Activated CD4-positive, alpha-beta T cell treated with anti-CD3 and anti-CD28 coated beads, Interleukin-2, amount 10 ng/mL, durations not matched to agents 24 days and 14 days (primary cell): Measurements from ENCODE around the gene ODF4. TPM values are rescaled to one million over a fixed set of nuclear protein-coding genes. Genes with fewer than 3 reads are reported as not detected.
"Not testable (repeated sequence)": the region's sequence is repeated elsewhere in the genome, so short reads cannot be mapped to it uniquely, and the experiment has no call there.

ENCODE experiments used
- DNase-seq: peaks from one replicate; pipeline ENCODE4 v3.0.0; 2022
- H3K27ac Mint-ChIP-seq: one replicate; pipeline ENCODE4 v1.8.0; 2022; ENCODE audit warnings: mild to moderate bottlenecking, mixed read lengths
- H3K27me3 Mint-ChIP-seq: one replicate; pipeline ENCODE4 v1.8.0; 2022; ENCODE audit warnings: mixed read lengths
- H3K36me3 Mint-ChIP-seq: one replicate; pipeline ENCODE4 v1.8.0; 2022; ENCODE audit warnings: low read depth, mild to moderate bottlenecking, mixed read lengths
- H3K4me1 Mint-ChIP-seq: one replicate; pipeline ENCODE4 v1.8.0; 2021; ENCODE audit warnings: mixed read lengths
- H3K4me3 Mint-ChIP-seq: one replicate; pipeline ENCODE4 v1.8.0; 2022; ENCODE audit warnings: mild to moderate bottlenecking, moderate library complexity, mixed read lengths
- H3K9me3 Mint-ChIP-seq: one replicate; pipeline ENCODE4 v1.8.0; 2021; ENCODE audit warnings: mixed read lengths
- intact Hi-C: fragments of 100-400 bp; cut with micrococcal nuclease; formaldehyde crosslinking; loops from one replicate; pipeline ENCODE4 v1.15.1; 2023
- total RNA-seq: library from RNA; stranded (reverse); gene quantifications from 2 replicates; pipeline ENCODE4 v1.2.3, GENCODE V29; 2022

Gene ODF4
- total RNA-seq, 1 donor from 2014 or later = not detected

GRCh38 chr17:8338753-8339140, 893 bp upstream of the ODF4 start:
- no peak for DNase-seq
- Mint-ChIP-seq H3K4me3 (no peak overlapping the region), H3K27ac (no peak overlapping the region), H3K27me3 (peaks cover 9% of the 10 kb centered on the region), H3K36me3 (no peaks in the 10 kb centered on the region), H3K9me3 (no peaks in the 10 kb centered on the region), H3K4me1 (peaks cover 8% of the 10 kb centered on the region)
- intact Hi-C loops = no loop called here

DNA sequence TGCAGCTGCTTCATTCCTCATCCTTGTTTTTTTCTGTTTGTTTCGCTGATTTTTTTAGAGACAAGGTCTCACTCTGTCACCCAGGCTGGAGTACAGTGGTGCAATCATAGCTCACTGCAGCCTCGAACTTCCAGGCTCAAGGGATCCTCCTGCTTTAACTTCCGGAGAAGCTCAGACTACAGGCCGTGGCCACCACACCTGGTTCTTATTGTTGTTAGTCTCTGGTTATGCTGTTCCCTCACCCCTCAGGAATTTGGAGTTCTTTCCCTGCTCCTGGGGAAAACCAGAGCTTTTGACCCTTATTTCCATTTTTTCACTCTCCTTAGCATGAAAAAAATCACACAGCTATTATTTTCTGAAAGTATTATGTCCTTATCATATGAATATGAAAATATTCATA, 1.8 kb downstream of the ODF4 start:
- Mint-ChIP-seq H3K27ac (no peak overlapping the region), H3K36me3 (no peaks in the 10 kb centered on the region), H3K4me3 (no peak overlapping the region), H3K27me3 (peaks cover 21% of the 10 kb centered on the region), H3K4me1 (peaks cover 10% of the 10 kb centered on the region), H3K9me3 (no peaks in the 10 kb centered on the region)
- no peak for DNase-seq
- intact Hi-C loops = no loop called here

DNA sequence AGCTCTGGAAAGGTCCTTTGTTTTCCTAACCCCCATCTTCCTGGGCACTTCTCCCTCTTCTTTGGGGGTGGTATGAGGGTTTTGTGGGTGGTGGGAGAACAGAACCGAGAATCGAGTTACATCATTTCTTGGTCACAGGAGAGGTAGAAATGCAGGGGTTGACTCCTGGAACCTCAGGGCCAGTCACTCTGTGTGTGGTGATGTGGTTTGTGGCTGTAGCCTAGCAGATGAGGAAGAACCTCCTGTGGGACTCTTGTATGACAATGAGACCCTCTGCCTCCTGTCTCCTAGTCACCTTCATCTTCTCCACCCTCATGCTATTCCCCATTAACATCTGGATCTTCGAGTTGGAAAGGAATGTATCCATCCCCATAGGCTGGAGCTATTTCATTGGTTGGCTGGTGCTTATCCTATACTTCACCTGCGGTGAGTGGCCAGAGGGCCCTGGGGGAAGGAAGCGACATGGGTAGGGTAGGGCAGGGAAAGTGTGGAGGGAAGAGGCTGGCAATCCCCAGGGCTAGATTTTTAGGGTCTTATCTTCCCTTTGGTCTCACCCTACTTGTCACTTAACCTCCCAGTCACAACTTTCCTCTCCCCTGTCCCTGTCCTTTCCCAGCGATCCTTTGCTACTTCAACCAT, 5.5 kb downstream of the ODF4 start:
- DNase-seq = no peak
- peaks cover 26% of the 10 kb centered on the region for H3K27me3 Mint-ChIP-seq
- intact Hi-C loops = no loop called here
- no peaks in the 10 kb centered on the region for H3K36me3 Mint-ChIP-seq
- H3K9me3 Mint-ChIP-seq = no peaks in the 10 kb centered on the region
- H3K4me3 Mint-ChIP-seq = no peak overlapping the region
- no peak overlapping the region for H3K27ac Mint-ChIP-seq
- peaks cover 2% of the 10 kb centered on the region for H3K4me1 Mint-ChIP-seq

DNA sequence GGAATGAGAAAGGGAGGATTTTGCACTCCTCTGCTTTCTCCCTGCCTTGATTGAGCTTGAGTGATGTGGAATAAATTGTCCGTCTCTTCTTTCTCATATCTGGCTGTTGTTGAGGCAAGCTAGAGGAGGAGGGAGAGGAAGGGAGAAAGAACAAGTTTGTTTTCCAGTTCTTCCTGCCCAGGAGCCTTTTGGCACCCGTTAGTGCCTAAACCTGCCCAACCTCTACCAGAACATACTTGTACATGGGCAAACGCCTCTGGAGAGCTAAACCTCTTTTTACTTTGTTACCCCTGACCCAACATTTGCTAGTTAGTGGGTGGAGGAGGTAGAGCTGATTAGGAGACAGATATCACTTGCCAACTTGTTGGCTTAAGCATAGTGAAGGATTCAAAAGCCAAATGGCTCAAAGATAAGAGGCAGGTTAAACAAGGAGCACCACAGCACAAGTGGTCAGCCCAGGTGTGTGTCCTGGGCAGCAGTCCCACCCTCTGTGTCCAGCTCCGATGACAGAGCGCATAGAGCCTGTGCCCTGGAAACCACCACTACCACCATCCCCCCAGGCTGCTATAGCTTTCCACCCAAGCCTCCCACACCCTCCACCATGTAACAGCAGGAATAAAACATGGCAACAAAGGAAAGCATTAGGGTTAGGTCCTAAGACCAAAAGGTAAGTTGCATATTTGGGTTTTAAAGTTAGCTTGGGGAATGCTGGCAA, 6.5 kb downstream of the ODF4 start:
- no peak overlapping the region for H3K4me3 Mint-ChIP-seq
- H3K27me3 Mint-ChIP-seq = peaks cover 28% of the 10 kb centered on the region
- no peak for DNase-seq
- no peaks in the 10 kb centered on the region for H3K36me3 Mint-ChIP-seq
- intact Hi-C loops = no loop called here
- H3K9me3 Mint-ChIP-seq = no peaks in the 10 kb centered on the region
- H3K27ac Mint-ChIP-seq = no peak overlapping the region
- H3K4me1 Mint-ChIP-seq = peaks cover 2% of the 10 kb centered on the region

- H3K27ac Mint-ChIP-seq, DNase-seq, H3K4me1 Mint-ChIP-seq, intact Hi-C loops, H3K4me3 Mint-ChIP-seq, H3K36me3 Mint-ChIP-seq, H3K9me3 Mint-ChIP-seq: not testable (repeated sequence)
- H3K27me3 Mint-ChIP-seq = peaks cover 28% of the 10 kb centered on the region
These were observed 7.4 kb downstream of the ODF4 start for GRCh38 chr17:8347001-8347400.

GRCh38 chr17:8350339-8350738, 10.7 kb downstream of the ODF4 start:
- DNase-seq = no peak
- H3K27ac Mint-ChIP-seq = no peak overlapping the region
- H3K9me3 Mint-ChIP-seq = no peaks in the 10 kb centered on the region
- no peak overlapping the region for H3K4me3 Mint-ChIP-seq
- H3K27me3 Mint-ChIP-seq = peaks cover 24% of the 10 kb centered on the region
- no peaks in the 10 kb centered on the region for H3K36me3 Mint-ChIP-seq
- intact Hi-C loops = no loop called here
- H3K4me1 Mint-ChIP-seq = no peaks in the 10 kb centered on the region

- no peak overlapping the region for H3K4me3 Mint-ChIP-seq
- intact Hi-C loops = no loop called here
- H3K4me1 Mint-ChIP-seq = no peaks in the 10 kb centered on the region
- no peaks in the 10 kb centered on the region for H3K9me3 Mint-ChIP-seq
- peaks cover 4% of the 10 kb centered on the region for H3K27me3 Mint-ChIP-seq
- H3K27ac Mint-ChIP-seq = no peak overlapping the region
- H3K36me3 Mint-ChIP-seq = no peaks in the 10 kb centered on the region
- no peak for DNase-seq
These were observed 14.1 kb downstream of the ODF4 start for GRCh38 chr17:8353736-8354135.

GRCh38 chr17:8354236-8354635, 14.6 kb downstream of the ODF4 start:
- H3K27ac Mint-ChIP-seq = no peak overlapping the region
- no peak overlapping the region for H3K4me3 Mint-ChIP-seq
- intact Hi-C loops = no loop called here
- DNase-seq = no peak
- H3K4me1 Mint-ChIP-seq = no peaks in the 10 kb centered on the region
- peaks cover 4% of the 10 kb centered on the region for H3K27me3 Mint-ChIP-seq
- no peaks in the 10 kb centered on the region for H3K36me3 Mint-ChIP-seq
- H3K9me3 Mint-ChIP-seq = no peaks in the 10 kb centered on the region

DNA sequence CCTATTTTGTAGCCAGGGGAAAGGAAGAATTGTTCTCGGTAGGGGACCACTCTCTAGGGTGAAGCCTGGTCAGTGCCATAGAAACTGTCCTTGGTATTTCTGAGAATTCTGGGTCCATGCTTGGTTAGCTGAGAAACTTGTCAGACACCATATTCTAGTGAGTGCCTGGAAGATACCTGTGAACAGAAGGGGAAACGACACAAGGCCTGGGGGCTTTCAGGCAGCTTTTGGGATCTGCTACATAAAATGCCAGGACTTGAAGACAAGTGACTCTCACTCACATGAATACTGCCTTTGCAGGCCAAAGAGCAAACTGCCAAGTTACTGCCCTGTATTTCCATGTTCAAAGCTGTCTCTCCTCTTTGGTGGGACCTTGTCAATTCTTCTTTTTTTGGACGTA, 18.3 kb downstream of the ODF4 start:
- H3K4me3 Mint-ChIP-seq = no peak overlapping the region
- no peak overlapping the region for H3K27ac Mint-ChIP-seq
- no peak for DNase-seq
- peaks cover 2% of the 10 kb centered on the region for H3K27me3 Mint-ChIP-seq
- H3K36me3 Mint-ChIP-seq = no peaks in the 10 kb centered on the region
- peaks cover 4% of the 10 kb centered on the region for H3K4me1 Mint-ChIP-seq
- intact Hi-C loops = no loop called here
- no peaks in the 10 kb centered on the region for H3K9me3 Mint-ChIP-seq

DNA sequence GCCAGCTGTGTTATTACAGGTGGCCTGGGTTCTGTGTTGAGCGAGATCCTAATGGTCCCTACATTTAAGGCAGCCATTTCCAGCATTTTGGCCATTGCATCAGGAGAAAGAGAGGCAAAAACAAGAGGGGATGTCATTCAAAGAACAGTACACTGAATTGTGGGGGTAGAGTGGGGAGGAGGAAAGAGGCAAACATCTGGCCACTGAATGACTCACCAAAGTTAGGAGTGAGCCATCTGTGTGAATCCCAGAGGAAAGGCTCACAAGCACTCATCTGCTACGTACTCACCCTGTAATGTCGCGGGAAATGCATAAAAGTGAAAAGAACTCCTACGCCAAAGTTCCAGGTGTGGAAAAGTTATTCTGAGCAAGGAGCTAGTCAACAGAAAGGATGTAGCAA, 20.1 kb downstream of the ODF4 start:
- Mint-ChIP-seq H3K27ac (no peak overlapping the region), H3K4me3 (no peak overlapping the region), H3K9me3 (no peaks in the 10 kb centered on the region), H3K27me3 (peaks cover 2% of the 10 kb centered on the region), H3K4me1 (peaks cover 4% of the 10 kb centered on the region), H3K36me3 (no peaks in the 10 kb centered on the region)
- intact Hi-C loops = no loop called here
- no peak for DNase-seq

- Mint-ChIP-seq H3K27ac (no peak overlapping the region), H3K36me3 (no peaks in the 10 kb centered on the region), H3K27me3 (peaks cover 2% of the 10 kb centered on the region), H3K9me3 (no peaks in the 10 kb centered on the region), H3K4me1 (peaks cover 4% of the 10 kb centered on the region), H3K4me3 (no peak overlapping the region)
- no peak for DNase-seq
- intact Hi-C loops = no loop called here
These were observed 20.6 kb downstream of the ODF4 start for GRCh38 chr17:8360260-8360659.

GRCh38 chr17:8360751-8361150, 21.1 kb downstream of the ODF4 start:
- DNase-seq = no peak
- no peaks in the 10 kb centered on the region for H3K36me3 Mint-ChIP-seq

GRCh38 chr17:8362651-8363332, 23.2 kb downstream of the ODF4 start:
- H3K27me3 Mint-ChIP-seq = no peaks in the 10 kb centered on the region
- H3K4me1 Mint-ChIP-seq = peaks cover 4% of the 10 kb centered on the region
- H3K27ac Mint-ChIP-seq = no peak overlapping the region
- DNase-seq = no peak
- intact Hi-C loops = no loop called here
- no peaks in the 10 kb centered on the region for H3K36me3 Mint-ChIP-seq
- H3K4me3 Mint-ChIP-seq = no peak overlapping the region
- no peaks in the 10 kb centered on the region for H3K9me3 Mint-ChIP-seq

More at GRCh38 chr17:8360751-8361150, 21.1 kb downstream of the ODF4 start:
- H3K9me3 Mint-ChIP-seq = no peaks in the 10 kb centered on the region
- intact Hi-C loops = no loop called here
- peaks cover 4% of the 10 kb centered on the region for H3K4me1 Mint-ChIP-seq
- H3K27me3 Mint-ChIP-seq = no peaks in the 10 kb centered on the region
- no peak overlapping the region for H3K27ac Mint-ChIP-seq
- H3K4me3 Mint-ChIP-seq = no peak overlapping the region

DNA sequence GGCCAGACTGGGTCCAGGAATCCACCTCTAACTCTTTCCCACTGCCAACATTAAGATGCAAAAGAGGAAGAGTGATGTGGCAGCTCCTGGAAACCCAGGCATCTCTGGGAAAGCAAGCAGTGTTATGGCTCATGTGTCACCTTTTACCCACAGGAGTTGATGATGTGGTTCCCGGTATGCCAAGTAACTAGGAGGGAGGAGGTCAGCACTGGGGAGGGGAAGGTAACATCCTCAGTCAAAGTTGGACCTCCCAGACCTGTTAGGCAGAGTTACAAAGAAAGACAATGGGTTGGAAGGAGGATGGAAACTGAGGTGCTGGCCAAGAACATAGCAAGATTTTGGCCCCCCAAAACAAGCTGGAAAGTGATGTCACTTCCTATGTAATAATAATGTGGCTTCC, 25.5 kb downstream of the ODF4 start:
- no peaks in the 10 kb centered on the region for H3K27me3 Mint-ChIP-seq
- intact Hi-C loops = no loop called here
- H3K4me1 Mint-ChIP-seq = no peaks in the 10 kb centered on the region
- no peaks in the 10 kb centered on the region for H3K9me3 Mint-ChIP-seq
- peaks cover 10% of the 10 kb centered on the region for H3K36me3 Mint-ChIP-seq
- H3K27ac Mint-ChIP-seq = no peak overlapping the region
- DNase-seq = no peak
- no peak overlapping the region for H3K4me3 Mint-ChIP-seq
